Endothelial cell (in vitro differentiated cells): ENCODE data around the gene C12orf54. TPM values are rescaled to one million over a fixed set of nuclear protein-coding genes. Genes with fewer than 3 reads are reported as not detected.
A peak's percentile ranks its signal among the peaks of the same experiment; 100 is the strongest.
"Not testable (repeated sequence)": the region's sequence is repeated elsewhere in the genome, so short reads cannot be mapped to it uniquely, and the experiment has no call there.

Experiments
- DNase-seq: peaks from one replicate; pipeline ENCODE4 v3.0.0; 2021; ENCODE audit warnings: low spot score
- H3K27ac Mint-ChIP-seq: one replicate; pipeline ENCODE4 v1.8.0; 2021; ENCODE audit warnings: mixed read lengths, inconsistent platforms; ENCODE audit not compliant: unreplicated experiment
- H3K27me3 Mint-ChIP-seq: one replicate; pipeline ENCODE4 v1.8.0; 2021; ENCODE audit warnings: mild to moderate bottlenecking, moderate library complexity, mixed read lengths, inconsistent platforms; ENCODE audit not compliant: unreplicated experiment
- H3K36me3 Mint-ChIP-seq: one replicate; pipeline ENCODE4 v1.8.0; 2021; ENCODE audit warnings: mild to moderate bottlenecking, low read depth, mixed read lengths, inconsistent platforms; ENCODE audit not compliant: unreplicated experiment
- H3K4me1 Mint-ChIP-seq: one replicate; pipeline ENCODE4 v1.8.0; 2021; ENCODE audit warnings: mild to moderate bottlenecking, mixed read lengths, inconsistent platforms; ENCODE audit not compliant: unreplicated experiment
- H3K4me3 Mint-ChIP-seq: one replicate; pipeline ENCODE4 v1.8.0; 2021; ENCODE audit warnings: mild to moderate bottlenecking, mixed read lengths, inconsistent platforms; ENCODE audit not compliant: unreplicated experiment
- H3K9me3 Mint-ChIP-seq: one replicate; pipeline ENCODE4 v1.8.0; 2021; ENCODE audit warnings: mixed read lengths, inconsistent platforms; ENCODE audit not compliant: unreplicated experiment
- long read RNA-seq: library from polyadenylated mRNA; unstranded; transcript quantifications from one replicate; pipeline ENCODE4 v2.0.0, GENCODE V29; 2020; ENCODE audit not compliant: unreplicated experiment
- total RNA-seq: library from RNA; stranded (reverse); fragmentation: NEBNext Ultra II Directional; extraction: Animal tissue kit (Norgen Biotek cat#: 25700); gene quantifications from one replicate; pipeline ENCODE4 v1.2.1, GENCODE V29; 2021; ENCODE audit not compliant: unreplicated experiment
- TF ChIP-seq, protein P1 (sequence below): fragments of 200-600 bp; sonication (generic); IDR thresholded peaks from one replicate; pipeline ENCODE4 v1.5.0; 2021; ENCODE audit warnings: antibody characterized with exemption; ENCODE audit not compliant: unreplicated experiment

C12orf54 gene
- total RNA-seq: not detected
- long read RNA-seq: 0 reads

DNA sequence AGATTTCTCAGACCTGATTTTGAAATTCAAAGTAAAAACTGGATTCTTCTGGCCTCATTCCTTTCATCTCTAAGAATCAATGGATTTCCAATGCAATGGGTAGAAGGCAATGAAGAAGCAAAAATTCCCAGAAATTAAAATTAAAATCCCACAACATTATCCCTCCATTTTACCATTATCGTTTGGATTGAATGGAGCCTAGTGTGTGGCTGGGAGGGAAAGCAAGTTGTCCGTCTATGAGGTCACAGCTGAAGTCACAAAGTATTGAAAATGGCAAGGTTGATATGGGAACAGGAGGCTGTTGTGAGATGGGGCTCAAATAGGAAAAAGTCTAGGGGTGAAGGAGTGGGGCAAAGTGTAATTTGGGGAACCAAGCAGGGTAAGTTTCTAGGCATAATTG lies at the start of gene C12orf54:
C12orf54 (plus strand) TSS at position 301 of the 400 bp plus-strand sequence. CDS start 799 bp downstream, outside the sequence.
- TF ChIP-seq, protein P1, sequence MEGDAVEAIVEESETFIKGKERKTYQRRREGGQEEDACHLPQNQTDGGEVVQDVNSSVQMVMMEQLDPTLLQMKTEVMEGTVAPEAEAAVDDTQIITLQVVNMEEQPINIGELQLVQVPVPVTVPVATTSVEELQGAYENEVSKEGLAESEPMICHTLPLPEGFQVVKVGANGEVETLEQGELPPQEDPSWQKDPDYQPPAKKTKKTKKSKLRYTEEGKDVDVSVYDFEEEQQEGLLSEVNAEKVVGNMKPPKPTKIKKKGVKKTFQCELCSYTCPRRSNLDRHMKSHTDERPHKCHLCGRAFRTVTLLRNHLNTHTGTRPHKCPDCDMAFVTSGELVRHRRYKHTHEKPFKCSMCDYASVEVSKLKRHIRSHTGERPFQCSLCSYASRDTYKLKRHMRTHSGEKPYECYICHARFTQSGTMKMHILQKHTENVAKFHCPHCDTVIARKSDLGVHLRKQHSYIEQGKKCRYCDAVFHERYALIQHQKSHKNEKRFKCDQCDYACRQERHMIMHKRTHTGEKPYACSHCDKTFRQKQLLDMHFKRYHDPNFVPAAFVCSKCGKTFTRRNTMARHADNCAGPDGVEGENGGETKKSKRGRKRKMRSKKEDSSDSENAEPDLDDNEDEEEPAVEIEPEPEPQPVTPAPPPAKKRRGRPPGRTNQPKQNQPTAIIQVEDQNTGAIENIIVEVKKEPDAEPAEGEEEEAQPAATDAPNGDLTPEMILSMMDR: no peak
- H3K27me3 Mint-ChIP-seq: peaks cover 1% of the 10 kb centered on the region
- no peaks in the 10 kb centered on the region for H3K9me3 Mint-ChIP-seq
- H3K36me3 Mint-ChIP-seq: no peaks in the 10 kb centered on the region
- H3K4me3 Mint-ChIP-seq: no peak within 1 kb of the TSS
- DNase-seq: no peak
- no peaks in the 10 kb centered on the region for H3K4me1 Mint-ChIP-seq
- H3K27ac Mint-ChIP-seq: no peak within 1 kb of the TSS

DNA sequence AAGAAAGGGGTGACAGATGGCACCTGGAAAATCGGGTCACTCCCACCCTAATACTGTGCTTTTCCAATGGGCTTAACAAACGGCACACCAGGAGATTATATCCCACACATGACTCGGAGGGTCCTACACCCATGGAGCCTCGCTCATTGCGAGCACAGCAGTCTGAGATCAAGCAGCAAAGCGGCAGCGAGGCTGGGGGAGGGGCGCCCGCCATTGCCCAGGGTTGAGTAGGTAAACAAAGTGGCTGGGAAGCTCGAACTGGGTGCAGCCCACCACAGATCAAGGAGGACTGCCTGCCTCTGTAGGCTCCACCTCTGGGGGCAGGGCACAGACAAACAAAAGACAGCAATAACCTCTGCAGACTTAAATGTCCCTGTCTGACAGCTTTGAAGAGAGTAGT lies 48.3 kb upstream of the C12orf54 start:
- H3K4me1 Mint-ChIP-seq, H3K27me3 Mint-ChIP-seq, H3K4me3 Mint-ChIP-seq, H3K27ac Mint-ChIP-seq, DNase-seq: not testable (repeated sequence)
- Mint-ChIP-seq H3K36me3 (peaks cover 15% of the 10 kb centered on the region), H3K9me3 (peaks cover 17% of the 10 kb centered on the region)

DNA sequence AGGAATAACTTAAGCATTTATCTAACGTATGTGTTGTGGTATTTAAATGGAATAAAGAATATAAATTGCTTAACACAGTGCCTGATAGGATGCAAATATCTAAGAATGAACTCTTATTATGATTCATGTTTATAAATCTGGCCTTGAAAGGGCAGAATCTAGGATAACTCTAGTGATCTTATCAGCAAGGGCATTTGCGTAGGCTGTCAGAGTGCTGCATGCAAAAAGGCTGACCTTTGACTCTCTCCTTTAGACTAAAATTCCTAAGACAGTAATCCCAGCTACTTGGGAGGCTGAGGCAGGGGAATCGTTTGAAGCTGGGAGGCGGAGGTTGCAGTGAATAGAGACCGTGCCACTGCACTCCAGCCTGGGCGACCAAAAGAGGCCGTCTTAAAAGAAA lies 41.2 kb upstream of the C12orf54 start:
- H3K9me3 Mint-ChIP-seq: no peaks in the 10 kb centered on the region
- H3K4me3 Mint-ChIP-seq: no peak overlapping the region
- H3K27ac Mint-ChIP-seq: no peak overlapping the region

DNA sequence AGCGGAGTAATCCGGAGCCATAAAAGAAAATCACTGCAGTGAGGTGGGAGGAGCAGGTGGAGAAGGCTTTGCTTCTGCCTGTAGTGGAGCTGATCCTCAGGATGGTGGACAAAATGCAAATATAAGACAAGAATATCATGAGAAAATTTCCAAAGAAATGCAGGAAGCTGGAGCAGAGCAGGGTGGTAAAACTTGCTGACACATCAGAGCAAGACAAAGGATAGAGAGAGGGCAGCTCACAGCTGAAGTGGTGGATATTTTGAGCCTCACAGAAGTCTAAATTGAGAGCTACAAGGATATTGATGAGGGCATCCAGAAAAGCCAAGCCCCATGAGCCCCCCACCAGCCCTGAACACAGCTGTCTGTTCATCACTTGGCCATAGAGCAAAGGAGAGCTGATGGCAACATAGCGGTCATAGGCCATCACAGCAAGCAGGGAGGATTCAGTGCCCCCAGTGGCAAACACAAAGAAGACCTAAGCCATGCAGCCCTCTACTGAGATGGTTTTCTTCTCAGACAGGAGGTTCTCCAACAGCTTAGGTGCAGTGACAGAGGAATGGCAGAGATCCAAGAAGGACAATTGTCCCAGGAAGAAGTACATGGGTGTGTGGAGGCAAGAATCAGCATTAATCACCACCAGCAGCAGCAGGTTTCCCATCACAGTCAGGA lies 40.0 kb upstream of the C12orf54 start:
- peaks cover 2% of the 10 kb centered on the region for H3K27me3 Mint-ChIP-seq
- no peak overlapping the region for H3K4me3 Mint-ChIP-seq
- TF ChIP-seq, protein P1: no peak
- H3K27ac Mint-ChIP-seq: no peak overlapping the region
- H3K9me3 Mint-ChIP-seq: no peaks in the 10 kb centered on the region
- DNase-seq: no peak
- peaks cover 29% of the 10 kb centered on the region for H3K4me1 Mint-ChIP-seq
- peaks cover 8% of the 10 kb centered on the region for H3K36me3 Mint-ChIP-seq

More for the DNA sequence above, 41.2 kb upstream of the C12orf54 start:
- Mint-ChIP-seq H3K36me3 (peaks cover 11% of the 10 kb centered on the region), H3K27me3 (peaks cover 2% of the 10 kb centered on the region), H3K4me1 (peaks cover 23% of the 10 kb centered on the region)
- no peak for DNase-seq
- TF ChIP-seq, protein P1: no peak

DNA sequence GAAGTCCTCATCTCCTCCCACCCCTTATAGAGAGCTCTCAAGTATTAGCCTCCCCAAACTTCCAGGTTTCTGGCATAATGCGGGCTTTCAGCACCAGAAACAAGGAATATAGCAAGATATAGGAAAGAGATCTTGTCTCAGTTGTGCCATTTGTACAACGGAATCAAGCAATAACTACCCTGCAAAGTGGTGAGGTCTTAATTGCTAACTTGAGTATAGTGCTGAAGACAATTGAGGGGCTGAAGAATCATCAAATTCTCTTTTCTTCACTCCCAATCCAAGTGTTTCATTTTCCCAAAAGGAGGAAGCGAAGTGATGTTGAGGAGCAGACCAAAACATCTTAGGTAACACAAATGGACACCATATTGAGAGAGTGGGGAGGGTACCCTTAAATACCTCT lies 36.8 kb upstream of the C12orf54 start:
- Mint-ChIP-seq H3K27me3 (peaks cover 2% of the 10 kb centered on the region), H3K4me3 (no peak overlapping the region), H3K4me1 (peaks cover 31% of the 10 kb centered on the region), H3K9me3 (peaks cover 6% of the 10 kb centered on the region), H3K36me3 (peaks cover 13% of the 10 kb centered on the region), H3K27ac (peak overlapping the region; percentile 81)
- no peak for DNase-seq
- TF ChIP-seq, protein P1: no peak
